Putamen (tissue), 1 donor: ENCODE data around the gene RFWD3.
"Not testable (repeated sequence)": the region's sequence is repeated elsewhere in the genome, so short reads cannot be mapped to it uniquely, and the experiment has no call there.

Source experiments
- DNase-seq: peaks from one replicate; pipeline ENCODE4 v3.0.0-alpha.2; 2016; ENCODE audit warnings: low spot score

RFWD3 gene, protein sequence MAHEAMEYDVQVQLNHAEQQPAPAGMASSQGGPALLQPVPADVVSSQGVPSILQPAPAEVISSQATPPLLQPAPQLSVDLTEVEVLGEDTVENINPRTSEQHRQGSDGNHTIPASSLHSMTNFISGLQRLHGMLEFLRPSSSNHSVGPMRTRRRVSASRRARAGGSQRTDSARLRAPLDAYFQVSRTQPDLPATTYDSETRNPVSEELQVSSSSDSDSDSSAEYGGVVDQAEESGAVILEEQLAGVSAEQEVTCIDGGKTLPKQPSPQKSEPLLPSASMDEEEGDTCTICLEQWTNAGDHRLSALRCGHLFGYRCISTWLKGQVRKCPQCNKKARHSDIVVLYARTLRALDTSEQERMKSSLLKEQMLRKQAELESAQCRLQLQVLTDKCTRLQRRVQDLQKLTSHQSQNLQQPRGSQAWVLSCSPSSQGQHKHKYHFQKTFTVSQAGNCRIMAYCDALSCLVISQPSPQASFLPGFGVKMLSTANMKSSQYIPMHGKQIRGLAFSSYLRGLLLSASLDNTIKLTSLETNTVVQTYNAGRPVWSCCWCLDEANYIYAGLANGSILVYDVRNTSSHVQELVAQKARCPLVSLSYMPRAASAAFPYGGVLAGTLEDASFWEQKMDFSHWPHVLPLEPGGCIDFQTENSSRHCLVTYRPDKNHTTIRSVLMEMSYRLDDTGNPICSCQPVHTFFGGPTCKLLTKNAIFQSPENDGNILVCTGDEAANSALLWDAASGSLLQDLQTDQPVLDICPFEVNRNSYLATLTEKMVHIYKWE

DNA sequence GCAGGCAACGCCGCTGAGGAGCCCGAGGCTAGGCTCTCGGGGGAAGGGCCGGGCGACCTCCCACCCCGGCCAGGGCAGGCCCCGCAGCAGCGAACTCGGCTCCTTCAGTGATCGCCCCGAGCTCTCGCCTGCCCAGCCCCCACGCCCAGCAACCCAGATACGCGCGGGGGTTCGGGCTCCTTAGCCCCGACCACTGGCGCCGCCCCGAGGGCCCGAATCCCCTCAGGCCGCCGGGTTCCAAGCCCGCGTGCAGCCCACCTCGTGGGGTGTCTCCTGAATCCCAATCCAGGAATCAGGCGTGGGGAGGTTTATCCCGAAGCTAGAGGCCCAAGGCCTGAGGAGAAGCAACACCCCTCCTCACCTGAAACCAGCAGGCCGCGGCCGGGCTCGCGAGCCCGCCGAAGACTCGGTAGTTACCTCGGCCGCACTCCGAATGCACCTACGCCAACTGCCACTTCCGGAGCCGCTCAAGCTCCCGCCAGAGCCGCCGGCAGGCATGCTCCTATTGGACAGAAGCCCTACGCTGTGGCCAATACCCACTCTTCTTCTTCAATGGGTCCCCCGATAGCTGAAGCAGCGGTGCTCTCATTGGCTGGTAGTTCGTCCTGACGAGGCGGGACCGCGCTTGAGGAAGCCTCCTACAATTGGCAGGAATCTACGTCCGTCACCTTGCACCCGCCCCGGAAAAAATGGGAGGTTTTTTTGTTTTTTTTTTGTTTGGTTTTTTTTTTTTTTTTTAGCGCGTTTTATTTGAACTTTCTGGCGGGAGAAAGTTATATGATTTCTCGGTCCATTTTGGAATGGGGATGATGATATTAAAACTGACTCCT, at the start of gene RFWD3:
Gene RFWD3 (minus strand): TSS at position 453 of the 830 bp plus-strand sequence. CDS start 5,428 bp downstream, outside the sequence.
- peak; percentile 98 for DNase-seq

DNA sequence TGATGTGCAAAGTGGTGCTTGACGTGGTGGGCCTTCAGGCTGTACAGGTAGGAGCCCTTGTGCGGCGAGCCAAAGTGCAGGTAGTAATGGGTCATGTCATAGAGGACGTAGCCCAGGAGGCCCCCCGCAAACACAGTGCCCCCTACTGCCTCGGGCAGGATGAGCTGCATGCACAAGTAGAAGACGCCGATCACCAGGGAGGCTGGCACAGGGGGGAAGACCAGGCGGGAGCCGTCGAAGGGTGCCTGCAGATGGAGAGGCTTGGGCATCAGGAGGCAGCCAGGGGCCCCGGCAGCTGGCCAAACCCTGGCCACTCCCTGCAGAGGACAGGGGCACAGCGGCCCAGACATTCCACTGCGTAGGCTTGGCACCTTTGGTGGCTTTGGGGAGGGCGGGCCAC, 49.7 kb upstream of the RFWD3 start:
- no peak for DNase-seq

DNA sequence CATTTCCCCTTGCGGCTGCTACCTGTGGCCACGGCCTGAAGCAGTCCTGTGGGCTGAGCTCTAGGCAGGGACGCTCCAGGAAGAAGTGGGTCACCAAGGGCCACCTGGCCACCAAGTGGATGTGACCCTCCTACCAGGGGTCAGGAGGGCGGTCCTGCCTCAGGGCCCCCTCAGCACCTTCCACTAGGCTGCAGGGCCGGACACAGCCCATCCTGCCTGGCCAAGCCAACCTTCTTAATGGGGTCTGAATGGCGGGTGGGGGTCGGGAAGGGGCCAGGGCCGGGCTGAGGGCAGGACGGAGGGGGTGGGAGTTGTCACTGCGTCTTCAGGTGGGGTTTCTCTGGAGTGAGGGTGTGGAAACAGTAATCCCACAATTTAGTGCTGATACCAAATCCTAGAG, 47.2 kb upstream of the RFWD3 start:
- no peak for DNase-seq

DNA sequence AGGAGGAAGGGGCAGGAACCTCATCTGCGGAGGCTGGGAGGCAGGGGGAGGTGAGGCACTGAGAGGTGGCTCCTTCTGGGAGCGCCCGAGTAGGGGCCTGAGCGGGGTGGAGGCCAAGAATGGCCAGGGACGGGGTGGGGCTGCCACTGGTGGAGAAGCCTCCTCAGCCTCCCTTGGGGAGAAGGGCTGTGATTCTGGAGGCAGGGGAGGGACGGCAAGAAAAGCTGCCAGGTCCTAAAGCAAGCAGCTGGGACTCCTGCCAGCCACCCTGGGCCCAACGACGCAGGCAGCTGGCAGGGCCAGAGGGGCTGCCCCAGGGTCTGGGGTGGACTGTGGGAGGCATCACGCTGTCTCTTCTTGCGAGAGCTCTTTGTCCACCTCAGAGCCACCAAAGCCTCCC, 46.6 kb upstream of the RFWD3 start:
- no peak for DNase-seq

DNA sequence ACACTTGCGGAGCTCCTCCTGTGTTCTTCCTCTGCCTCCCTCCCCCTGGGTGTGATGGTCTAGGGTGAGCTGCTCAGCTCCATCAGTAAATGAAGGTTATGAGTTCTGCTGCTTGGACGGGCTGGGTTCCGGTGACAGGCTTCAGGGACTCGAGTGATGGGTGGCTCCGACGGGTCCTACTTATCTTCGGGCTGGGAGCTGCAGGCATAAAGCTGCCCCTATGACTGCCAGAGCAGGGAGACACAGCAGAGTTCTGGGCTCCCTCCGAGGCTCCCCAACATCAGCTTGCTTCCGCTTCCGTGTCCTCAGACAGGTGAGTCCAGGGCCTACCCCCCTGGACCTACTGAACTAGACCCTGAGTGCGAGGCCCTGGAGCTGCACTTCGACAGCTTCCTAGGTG, 45.3 kb upstream of the RFWD3 start:
- DNase-seq: no peak

DNA sequence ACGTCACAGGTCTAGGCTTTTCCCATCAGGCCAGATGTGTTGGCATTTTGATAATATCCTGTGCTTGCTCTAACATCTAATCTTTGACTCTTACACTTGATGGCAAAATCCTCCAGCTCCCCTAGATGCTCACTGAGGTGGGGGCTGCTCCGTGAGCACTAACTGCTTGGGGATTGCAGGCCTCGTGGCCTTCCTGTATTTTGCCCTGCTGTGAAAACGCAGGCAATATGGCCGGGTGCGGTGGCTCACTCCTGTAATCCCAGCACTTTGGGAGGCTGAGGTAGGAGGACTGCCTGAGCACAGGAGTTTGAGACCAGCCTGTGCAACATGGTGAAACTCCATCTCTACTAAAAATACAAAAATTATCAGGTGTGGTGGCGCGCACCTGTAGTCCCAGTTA, 43.7 kb upstream of the RFWD3 start:
- no peak for DNase-seq

DNA sequence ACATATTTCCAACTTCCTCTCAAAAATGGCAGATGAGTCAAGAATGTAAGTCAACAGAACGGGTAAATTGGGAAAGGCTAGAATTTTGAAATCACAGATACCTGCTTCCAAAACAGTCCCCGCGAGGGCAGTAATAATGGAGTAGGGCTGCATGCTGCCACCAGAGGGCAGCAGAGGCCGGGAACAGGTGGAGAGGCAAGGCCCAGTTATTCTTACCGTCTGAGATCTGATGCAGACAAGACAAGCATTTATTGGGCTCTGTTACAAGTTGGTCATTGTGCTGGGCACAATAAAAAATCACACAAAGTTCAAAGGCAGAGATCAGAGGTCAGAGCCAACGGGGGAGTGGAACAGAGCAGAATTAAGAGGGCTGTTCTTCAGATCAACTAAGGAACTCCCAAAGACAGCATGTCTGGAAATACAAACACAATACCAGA, 42.8 kb upstream of the RFWD3 start:
- DNase-seq: peak; percentile 92

DNA sequence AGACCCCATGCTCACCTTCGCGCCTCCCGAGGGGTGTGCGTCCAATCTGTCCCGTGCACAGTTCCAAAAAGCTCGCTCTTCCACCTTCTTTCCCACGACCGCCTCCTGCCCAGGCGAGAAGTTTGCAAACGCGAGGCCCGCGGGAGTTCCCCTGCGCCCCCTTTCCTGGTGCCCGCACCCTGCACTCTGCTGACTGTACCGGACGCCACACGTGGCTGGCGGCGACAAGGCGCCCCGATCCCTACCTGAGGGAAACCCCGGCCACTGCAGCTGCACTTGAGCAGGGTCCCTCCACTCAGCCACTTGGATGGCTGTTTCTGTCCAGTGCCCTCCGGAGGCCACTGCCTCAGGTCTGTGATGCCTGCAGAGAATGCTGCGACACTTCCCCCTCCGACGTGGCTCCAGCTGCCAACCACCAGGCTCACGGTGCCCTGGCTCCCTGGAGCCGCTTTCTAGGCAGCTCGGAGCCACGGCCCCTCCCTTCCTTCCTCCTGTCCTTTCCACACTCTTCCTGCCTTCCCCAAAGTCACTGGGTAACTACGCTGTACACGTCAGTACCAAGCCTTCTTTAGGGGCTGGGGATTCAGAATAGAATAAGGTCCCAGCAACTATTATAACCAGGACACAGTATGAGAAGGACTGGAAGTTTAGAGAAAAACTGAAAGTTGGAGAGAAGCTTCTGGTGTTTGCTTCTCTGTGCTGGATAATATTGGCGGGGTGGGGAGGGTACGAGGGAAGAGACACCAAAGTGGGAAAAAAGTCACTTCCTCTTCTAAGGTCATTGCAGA, 34.0 kb upstream of the RFWD3 start, which contains the start of gene MLKL:
Gene MLKL (minus strand): TSS at position 425 of the 788 bp plus-strand sequence. CDS start 5,105 bp downstream, outside the sequence.
- no peak for DNase-seq

DNA sequence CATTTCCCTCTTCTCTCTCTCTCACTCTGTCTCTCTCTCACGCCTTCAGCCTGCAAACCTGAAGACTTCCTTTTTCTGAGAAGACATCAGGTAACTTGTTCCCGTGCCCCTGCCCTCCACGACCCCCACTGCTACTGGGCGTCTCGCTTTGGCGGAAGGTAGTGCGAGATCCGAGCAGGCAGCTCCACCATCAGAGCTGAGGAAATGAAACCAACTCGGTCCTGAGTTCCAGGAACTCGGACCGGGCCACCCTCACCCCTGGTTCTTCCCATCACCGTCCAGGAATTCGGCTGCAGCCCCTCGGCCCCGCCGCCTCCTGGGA, 33.4 kb upstream of the RFWD3 start:
- DNase-seq: no peak

DNA sequence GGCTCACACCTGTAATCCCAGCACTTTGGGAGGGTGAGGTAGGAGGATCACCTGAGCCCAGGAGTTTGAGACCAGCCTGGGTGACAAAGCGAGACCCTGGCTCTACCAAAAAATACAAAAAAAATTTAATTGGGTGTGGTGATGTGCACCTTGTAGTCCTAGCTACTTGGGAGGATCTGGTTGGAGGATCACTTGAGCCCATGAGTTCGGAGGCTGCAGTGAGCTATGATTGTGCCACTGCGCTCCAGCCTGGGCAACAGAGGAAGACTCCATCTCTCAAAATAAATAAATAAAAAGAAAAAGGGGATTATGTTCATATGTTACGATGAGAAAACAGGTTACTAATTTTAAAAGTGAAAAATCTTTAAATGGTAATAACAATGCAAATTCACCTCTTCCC, 33.0 kb upstream of the RFWD3 start:
- DNase-seq: no peak

DNA sequence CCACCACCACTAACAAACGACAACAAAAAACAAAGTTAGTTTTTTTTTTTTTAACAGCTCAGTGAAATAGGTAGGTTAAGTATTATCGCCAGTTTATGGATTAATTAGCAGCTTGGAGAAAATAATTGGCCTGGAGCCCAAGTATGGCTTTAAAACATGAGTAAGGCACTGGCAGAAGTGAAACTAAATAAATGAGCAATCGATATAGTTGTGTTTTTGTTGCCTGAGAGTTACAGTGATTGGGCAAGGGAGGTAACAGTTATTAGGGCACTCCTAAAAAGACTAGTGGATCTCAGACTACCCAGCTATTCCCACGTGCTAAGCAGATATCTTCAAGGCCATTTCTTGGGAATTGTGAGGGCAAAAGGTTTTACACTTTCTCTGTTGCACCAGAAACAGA, 31.5 kb upstream of the RFWD3 start:
- no peak for DNase-seq

DNA sequence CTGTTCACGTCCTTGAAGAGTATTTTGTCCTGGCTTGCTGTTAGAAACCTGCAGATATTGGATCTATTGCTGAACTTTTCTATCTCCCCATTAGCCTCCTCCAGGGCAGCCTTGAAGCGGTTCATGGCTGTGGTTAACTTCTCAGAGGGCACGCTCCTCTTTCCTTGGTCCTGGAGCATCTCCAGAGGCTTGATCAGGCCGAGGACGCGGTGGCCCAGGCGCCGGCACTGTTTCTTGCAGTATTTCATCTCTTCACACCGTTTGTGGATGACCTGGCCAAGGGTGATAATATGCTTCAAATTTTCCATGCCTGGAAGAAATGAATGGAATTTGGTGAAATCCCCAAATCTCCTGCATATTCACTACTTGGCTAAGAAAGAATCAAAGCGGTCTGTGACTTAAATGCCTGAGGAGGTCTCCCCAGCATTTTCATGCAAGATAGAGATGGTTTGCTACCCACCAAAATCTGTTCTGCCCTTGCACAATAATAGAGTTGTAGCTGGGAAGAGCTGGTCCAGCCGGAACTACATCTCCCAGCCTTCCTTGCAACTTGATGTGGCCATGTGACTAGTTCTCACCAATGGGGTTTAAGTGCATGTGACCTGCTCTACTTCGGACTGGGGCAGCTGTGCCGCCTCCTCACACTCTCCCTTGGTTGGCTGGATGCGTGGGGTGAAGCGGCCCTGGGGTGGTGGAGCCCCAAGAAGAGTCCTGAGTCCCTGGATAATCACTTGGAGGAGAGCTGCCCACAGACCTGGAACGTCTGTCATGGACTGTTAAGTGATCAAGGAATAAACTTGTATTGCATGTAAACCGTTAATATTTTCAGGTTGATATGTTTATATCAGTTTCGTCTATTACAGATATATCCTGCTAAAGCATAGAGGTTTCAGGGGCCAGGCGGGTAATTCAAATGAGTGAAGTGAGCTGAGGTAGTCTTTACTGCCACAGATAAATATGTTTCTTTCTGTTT, 29.1 kb upstream of the RFWD3 start:
- DNase-seq: peak; percentile 93

DNA sequence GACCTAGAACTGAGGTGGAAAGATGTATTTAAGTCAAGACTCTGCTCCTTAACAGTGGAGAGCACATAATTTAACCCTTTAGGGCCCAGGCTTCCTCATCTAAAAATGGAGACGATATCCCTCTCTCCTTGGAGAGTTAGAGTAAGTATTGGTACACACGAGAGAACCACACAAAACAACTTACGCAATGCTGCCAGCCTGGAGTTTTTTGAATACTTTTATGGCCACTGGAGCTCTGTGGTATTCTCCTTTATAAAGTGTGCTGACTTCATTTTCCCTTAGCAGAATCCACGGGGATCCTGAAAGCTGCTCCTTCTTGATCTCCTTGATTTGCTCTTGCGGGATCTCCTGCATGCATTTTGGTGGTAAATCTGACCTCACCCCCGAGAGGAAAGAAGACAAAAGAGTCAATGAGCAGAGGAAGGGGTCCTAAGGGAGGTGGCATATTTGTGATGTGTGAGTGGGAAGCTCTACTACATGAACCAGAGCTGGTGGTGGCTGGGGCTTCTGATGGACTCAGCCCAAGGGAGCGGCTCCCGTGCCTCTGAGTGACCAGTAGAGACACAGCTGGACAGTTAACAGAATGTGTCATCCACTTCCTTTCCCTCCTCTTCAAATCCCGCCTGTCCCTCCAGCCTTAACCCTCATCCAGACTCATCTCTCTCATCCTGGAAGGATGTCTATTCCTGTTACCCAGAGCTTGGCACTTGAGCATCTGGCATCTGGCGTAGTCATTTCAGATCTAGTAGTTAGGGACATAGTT, 24.6 kb upstream of the RFWD3 start:
- DNase-seq: no peak

DNA sequence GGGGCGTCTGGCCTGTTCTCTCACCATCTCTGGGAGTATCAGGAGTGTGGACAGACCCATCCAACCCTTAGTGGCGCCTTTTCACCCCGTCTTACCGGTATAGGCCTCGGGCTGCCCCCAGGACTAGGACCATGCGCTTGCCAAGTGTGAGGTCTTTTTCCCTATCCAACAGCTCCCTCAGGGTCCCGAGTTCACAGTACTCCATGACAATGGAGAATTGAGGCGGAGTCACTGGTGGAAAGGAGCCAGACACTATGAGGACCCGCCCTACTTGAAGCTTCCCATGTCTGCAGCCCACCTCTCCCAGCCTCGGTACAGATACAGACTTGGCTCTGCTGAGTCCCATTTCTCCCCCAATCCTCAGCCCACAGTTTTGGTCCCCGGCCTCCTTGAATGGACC, 15.9 kb upstream of the RFWD3 start:
- no peak for DNase-seq

DNA sequence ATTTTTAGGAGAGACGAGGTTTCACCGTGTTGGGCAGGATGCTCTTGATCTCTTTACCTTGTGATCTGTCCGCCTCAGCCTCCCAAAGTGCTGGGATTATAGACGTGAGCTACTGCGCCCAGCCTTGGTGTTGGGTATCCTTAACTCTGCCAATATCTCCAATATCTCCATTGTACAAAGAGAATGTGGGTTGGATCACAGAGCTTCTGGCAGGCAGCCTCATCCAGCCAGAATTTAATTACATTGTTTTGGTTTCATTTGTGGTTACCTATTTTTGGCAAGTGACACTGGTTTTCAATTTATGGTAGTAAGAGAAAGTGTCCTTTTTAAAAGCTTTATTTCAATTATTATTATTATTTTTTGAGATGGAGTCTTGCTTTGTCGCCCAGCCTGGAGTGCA, 14.0 kb upstream of the RFWD3 start:
- DNase-seq: no peak

DNA sequence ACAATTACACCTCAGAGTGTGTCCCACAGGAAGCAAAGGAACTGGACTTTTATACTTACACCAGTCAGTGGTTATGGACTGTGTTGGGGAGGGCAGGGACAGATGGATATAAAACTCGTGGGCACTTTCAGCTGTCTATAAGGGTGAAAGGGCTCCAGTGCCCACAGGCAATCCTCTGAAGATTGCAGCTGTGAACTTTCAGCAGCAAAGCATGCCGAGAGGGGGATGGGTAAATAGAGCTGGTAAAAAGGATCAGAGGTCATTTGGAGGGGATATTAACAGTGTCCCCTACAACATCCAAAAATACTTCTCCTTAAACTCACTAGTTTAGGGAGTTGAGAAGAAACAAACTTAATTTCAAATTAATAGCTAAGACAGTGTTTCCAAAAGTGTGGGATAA, 13.3 kb upstream of the RFWD3 start:
- no peak for DNase-seq

DNA sequence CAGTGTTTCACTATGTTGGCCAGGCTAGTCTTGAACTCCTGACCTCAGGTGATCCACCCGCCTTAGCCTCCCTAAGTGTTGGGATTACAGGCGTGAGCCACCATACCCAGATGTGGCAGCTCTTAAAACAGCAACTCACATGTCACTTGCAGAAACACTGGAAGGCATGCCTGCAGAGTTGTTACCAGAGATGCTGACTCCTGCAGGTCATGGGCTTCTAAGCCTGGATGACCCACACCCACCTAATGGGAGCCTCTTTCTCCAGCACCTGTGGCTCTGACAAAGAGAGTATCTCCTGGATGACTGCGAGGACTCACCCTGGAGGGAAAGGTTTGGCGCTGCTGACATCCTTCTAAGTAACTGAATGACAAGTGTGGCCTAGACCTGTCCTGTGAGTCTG, 11.2 kb upstream of the RFWD3 start:
- no peak for DNase-seq

DNA sequence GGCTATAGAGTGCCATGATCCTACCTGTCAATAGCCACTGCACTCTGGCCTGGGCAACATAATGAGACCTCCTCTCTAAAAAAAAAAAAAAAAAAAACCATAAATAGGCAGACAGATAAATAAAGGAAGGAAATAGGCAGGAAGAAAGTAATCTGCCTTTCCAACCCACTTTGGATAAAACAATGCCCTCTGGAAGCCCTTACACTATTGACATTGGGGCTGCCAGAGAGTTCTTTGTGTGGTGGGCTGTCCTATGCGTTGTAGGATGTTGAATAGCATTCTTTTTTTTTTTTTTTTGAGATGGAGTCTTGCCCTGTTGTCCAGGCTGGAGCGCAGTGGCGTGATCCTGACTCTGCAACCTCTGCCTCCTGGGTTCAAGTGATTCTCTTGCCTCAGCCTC, 7.2 kb upstream of the RFWD3 start:
- no peak for DNase-seq

DNA sequence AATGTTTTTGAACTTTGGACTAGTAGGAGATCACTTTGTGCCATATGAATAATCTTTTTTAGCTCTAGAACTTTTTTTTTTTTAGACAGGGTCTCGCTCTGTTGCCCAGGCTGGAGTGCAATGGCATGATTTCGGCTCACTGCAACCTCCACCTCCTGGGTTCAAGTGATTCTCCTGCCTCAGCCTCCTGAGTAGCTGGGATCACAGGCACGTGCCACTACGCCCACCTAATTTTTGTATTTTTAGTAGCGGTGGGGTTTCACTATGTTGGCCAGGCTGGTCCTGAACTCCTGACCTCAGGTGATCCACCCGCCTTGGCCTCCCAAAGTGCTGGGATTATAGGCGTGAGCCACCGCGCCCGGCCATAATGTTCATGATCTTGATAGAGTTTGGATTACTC, 2.2 kb upstream of the RFWD3 start:
- not testable (repeated sequence) for DNase-seq

DNA sequence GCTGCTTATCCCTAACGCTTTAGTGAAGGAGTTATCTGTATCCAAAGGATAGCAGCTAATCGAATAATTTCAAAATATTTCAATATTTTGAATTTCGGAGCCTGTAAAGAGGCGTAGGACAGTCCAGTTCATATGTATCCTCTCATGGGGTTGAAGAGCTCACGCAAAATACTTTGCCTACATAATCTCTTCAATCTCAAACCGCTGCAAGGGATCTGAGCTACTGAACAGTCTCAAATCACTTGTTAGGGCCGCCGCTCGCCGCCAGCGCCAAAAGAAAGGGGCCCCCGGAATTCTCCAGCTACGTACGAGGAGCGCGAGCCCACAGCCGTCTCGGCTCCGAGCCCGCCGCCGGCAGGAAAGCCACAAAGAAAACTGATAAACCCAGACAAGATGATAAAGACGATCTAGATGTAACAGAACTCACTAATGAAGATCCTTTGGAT, 601 bp upstream of the RFWD3 start:
- peak; percentile 15 for DNase-seq
